NCI-H187 (cell line): ENCODE measurements around the gene NAB2.
"Not testable (repeated sequence)": the region's sequence is repeated elsewhere in the genome, so short reads cannot be mapped to it uniquely, and the experiment has no call there.

Experiments
- DNase-seq, 2 experiments: peaks; one replicate each; lab custom pipeline; 2025; lab: John Stamatoyannopoulos, UW

NAB2 gene

GRCh38 chr12:57088354-57089270 lies at the start of gene NAB2:
NAB2 (plus strand) TSS chr12:57089114; CDS start chr12:57089272, 158 bp downstream.
- DNase-seq: peak; percentile 83 to 93

- no peak for DNase-seq
These were observed 48.7 kb upstream of the NAB2 start for GRCh38 chr12:57040211-57040610.

GRCh38 chr12:57040750-57041149 lies 48.2 kb upstream of the NAB2 start:
- no peak for DNase-seq

- DNase-seq: no peak
These were observed 46.2 kb upstream of the NAB2 start for GRCh38 chr12:57042695-57043094.

DNA sequence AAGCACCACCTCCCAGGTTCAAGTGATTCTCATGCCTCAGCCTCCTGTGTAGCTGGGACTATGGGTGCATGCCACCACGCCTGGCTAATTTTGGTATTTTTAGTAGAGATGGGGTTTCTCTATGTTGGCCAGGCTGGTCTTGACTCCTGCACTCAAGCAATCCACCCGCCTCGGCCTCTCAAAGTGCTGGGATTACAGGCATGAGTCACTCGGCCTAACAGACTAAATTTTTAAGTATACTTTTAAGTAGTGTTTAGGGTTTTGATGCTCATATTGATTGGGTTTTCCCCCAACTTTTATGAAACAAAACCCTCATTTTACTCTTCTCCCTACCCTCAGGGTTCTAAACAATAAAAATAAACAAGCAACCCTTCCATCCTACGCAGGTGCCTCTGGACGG lies 44.4 kb upstream of the NAB2 start:
- no peak for DNase-seq

GRCh38 chr12:57044889-57045288 lies 44.0 kb upstream of the NAB2 start:
- DNase-seq: no peak

DNA sequence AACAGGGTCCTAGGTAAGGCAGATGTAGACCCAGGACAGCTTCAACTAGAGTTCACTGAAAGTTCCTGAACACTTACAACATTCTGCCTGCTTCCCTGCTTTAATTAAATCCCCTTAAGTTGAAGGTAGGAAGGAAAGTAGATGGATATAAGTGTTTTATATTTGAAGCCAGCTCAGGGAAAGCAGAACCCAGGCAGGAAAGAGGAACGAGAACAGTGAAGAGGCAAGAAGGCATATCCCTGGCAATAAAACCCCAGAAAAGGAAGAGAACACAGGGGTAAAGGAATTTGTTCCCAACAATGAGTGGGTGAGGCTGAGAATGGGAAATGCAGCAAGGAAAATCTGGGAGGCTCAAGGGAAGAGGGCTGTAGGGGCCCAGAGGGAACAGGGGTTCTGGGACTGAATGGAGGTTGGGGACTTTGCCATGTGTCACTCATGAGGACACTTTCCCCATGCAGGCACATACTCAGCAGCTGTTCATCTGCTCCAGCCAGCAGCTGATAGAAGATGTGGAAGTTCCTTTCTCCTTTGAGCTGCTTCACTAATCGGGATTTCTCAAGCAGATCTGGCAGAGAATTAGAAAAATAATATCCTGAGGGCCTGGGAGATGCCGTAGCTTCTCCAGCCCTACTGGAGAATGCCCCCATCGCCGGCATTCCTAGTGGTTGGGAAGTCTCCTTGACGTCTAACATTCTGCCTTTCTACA lies 42.7 kb upstream of the NAB2 start:
- no peak for DNase-seq

- no peak for DNase-seq
These were observed 41.7 kb upstream of the NAB2 start for GRCh38 chr12:57046947-57047890.

DNA sequence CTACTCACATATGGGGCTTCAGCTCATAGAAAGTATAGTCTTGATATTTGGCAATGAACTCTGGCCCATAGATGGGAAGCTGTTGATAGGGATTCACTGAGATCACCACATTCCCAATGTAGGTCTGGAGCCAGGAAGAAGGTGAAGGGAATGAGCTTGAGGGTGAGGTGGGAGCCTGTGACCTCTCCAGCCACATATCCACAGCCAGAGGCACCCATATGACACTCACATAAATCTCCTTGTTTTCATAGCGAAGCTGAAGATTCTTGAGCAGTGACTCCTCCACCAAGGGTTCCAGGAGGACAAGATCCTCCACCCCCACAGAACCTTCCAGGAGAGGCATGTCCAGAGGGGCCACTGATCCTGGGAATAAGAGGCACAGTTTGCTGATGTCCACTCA lies 40.9 kb upstream of the NAB2 start:
- DNase-seq: no peak

DNA sequence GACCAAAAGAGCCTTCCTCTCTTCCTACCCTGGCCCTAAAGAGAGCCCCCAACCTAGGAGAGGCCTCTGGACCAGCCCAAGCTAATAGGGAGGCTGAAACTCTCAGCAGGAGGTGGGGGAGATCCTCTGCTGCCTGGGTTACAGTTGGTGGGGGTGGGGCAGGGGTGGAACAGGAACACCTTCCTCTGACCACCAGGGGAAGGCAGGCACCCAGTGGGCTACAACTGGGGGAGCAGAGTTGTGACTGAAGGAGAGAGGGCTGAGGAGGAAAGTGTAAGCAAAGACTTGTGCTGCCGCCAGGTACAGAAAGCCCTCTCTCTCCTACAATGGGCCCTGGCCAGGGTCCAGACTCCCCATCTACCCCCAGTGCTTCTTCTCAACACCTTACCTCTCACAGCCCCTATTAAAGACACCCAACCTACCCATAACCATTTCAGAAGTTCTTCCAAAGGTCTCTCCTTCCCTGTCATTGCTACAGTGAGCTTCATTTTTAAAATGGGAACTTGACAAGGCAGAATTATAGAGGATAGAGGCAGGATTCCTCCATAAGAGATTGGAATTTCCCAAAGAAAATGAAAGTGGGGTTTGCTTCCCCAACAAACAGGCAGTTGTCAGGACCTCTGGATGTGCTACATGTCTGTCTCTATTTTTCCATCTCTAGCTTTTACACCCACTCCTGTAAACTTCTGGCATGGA lies 40.3 kb upstream of the NAB2 start:
- DNase-seq: no peak

- no peak for DNase-seq
These were observed 39.8 kb upstream of the NAB2 start for GRCh38 chr12:57049119-57049446.

DNA sequence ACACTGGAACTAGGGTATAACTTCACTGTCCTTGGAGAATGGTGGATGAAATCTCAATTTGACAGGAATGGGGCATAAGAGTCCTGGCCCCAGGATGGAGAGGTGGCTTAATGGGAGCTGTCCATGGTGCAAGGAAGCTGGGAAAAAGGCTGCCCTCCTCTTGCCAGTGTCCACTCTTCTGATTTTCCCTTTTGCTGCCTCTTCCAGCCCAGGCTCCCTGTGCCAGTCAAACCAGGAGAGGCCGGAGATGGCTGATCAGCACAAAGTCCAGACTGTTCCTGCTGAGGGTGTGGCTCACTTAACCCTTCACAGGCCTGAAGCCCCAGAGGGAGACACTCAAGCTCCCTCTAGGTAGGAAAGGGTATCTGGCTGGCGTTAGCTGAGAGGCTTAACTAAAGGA lies 39.0 kb upstream of the NAB2 start, which contains the start of gene MYO1A:
Gene MYO1A, minus strand, starts transcription at position 240 of the 400 bp plus-strand sequence. CDS start 1,806 bp downstream, outside the sequence.
- no peak for DNase-seq

- DNase-seq: no peak
These were observed 37.9 kb upstream of the NAB2 start for GRCh38 chr12:57051011-57051410.

DNA sequence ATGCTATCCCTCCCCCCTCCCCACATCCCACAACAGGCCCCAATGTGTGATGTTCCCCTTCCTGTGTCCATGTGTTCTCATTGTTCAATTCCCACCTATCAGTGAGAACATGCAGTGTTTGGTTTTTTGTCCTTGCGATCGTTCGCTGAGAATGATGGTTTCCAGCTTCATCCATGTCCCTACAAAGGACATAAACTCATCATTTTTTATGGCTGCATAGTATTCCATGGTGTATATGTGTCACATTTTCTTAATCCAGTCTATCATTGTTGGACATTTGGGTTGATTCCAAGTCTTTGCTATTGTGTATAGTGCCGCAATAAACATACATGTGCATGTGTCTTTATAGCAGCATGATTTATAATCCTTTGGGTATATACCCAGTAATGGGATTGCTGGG lies 35.8 kb upstream of the NAB2 start:
- DNase-seq: not testable (repeated sequence)

DNA sequence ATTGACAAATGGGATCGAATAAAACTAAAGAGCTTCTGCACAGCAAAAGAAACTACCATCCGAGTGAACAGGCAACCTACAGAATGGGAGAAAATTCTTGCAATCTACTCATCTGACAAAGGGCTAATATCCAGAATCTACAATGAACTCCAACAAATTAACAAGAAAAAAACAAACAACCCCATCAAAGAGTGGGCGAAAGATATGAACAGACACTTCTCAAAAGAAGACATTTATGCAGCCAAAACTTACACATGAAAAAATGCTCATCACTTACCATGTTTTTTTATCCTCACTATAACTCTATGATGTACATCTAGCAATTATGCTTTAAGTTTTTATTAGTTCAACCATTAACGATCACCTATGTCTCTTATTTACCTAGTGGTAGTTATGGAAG lies 35.0 kb upstream of the NAB2 start:
- DNase-seq: not testable (repeated sequence)

GRCh38 chr12:57055824-57056223 lies 33.1 kb upstream of the NAB2 start:
- DNase-seq: no peak

GRCh38 chr12:57057067-57057751 lies 31.7 kb upstream of the NAB2 start:
- DNase-seq: no peak

DNA sequence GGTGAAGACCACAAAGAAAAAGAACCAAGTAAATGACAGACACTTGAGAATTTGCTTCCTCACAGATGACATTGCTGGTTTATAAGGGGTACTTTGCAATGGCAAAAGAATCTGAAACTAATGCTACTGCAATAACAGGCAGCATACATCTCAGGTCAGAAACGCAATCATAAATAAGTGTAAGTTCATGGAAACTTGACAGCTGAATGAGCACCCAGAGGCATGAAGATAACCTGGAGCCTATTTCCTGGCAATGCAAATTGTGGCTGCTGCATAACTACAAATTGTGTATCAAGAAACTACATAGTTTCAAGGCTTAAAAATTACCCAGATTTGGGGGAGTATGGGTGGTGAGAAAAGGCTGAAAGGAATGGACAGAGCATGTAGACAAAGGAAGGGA lies 30.5 kb upstream of the NAB2 start:
- DNase-seq: no peak

GRCh38 chr12:57063991-57064685 lies 24.8 kb upstream of the NAB2 start:
- no peak for DNase-seq

GRCh38 chr12:57066245-57066644 lies 22.7 kb upstream of the NAB2 start:
- no peak for DNase-seq
